Measurements from ENCODE around the gene LLCFC1.

The LLCFC1 gene

DNA sequence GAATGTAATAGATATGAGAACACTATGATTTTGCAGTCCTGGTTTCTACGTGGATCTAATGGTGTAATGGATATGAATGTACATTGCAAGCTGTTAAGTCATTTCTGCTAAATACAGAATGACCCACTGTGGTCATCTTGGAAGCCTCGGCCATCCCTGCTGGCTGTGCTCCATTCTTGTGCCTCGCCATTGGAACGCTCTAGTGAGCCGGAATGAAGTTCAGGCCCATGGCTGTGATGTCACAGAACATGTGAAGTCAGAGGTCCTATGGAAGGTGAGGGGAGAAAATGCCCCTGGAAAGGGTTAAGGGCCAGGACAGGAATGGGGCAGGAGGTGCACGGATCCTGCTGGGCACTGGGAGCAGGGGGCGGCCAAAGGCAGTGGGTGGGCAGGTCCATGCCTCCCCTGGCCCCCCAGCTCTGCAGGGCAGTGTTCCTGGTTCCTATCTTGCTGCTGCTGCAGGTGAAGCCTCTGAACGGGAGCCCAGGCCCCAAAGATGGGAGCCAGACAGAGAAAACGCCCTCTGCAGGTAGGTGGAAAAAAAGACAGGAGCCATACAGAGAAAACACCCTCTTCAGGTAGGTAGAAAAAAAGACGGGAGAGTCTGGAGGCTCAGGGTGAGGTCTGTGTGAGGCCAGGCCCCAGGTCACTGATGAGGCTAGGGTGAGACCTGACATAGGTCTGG is at the start of gene LLCFC1:
Gene LLCFC1, plus strand, starts transcription at position 259 of the 685 bp plus-strand sequence. Its CDS starts 138 bp downstream, at position 397.
- DNase-seq (ENCODE audit: low spot score) = no peak

DNA sequence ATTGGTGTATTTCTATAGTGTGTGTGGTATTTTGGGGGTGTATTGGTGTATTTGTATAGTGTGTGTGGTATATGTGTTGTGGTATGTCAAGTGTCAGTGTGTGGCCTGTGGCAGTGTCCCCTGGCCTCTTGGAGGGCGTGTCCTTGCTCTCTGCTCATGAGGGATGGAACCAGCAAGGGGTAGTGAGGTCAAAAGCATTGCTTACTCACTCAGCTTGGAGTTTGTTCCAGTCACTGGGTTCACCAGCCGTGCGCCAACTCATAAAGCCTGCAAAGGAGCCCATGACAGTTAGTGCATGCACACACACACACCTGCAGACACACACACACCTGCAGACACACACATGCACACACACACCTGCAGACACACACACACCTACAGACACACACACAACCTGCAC is 49.5 kb upstream of the LLCFC1 start:
- no peak for DNase-seq (ENCODE audit: low spot score)

DNA sequence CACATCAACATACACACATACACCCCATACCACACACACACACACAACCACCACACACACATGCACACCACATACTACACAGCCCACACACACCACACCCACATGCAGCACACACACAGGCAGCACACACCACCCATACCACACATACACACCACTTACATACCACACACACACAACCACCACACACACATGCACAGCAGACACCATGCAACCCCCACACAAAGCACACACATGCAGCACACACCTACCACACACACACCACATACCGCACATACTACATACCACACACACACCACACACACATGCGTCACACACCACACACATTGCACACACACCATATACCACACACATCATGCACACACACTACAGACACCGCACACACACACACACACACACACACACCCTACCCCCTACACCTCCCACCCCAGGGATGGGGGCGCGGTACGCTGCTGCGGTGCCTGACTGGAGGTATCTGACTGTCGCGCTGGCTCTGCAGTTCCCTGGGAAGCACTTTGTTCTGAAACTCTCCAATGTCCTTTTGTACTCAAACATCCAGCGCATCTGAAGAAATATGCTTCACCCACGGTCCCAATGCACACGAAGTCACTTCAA is 48.3 kb upstream of the LLCFC1 start:
- no peak for DNase-seq (ENCODE audit: low spot score)

DNA sequence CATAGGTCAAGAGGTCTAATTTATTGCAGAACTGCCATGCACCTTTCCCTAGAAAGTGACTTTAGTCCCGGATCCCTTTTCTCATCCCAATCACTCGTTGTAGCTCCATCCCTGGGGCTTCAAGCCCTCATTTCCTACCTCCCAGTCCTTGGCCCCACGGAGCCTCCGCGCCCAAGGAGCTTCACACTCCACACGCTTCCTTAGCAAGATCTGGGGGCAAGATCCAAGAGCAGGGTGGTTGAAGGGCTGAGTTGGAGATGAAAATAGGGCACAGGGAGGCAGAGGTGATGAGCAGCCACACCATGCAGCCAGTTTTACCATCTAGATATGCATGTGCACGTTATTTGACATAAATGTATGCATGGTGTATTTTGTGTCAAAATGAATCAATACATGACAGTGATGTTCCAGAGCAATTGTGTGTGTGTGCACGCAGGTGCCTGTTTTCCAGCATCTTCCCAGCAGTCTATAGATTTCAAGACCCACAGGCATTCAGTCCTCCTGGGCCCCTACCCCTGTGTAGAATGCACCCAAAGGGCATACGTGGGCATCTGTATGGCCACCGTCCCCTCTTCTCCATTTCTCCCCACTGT is 47.7 kb upstream of the LLCFC1 start:
- DNase-seq (ENCODE audit: low spot score) = no peak

DNA sequence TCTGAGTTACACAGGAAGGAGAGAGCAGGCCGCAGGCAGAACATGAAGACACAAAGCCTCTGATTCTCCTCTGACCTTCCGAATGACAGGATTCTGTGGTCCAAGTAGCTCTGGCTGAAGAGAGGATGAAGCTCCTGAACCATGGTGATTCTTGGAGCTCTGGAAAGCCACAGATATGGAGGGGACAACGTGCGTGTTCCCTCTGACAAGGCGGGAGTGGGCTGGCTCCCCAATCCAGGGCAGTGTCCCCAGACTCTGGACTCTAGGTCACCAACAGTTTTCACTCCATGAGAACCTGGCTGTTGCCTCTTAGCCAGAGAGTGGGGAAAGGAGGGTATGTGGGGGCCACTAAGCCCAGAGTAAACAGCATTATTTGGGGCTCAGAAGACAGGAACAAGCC is 46.3 kb upstream of the LLCFC1 start:
- DNase-seq (ENCODE audit: low spot score) = no peak

DNA sequence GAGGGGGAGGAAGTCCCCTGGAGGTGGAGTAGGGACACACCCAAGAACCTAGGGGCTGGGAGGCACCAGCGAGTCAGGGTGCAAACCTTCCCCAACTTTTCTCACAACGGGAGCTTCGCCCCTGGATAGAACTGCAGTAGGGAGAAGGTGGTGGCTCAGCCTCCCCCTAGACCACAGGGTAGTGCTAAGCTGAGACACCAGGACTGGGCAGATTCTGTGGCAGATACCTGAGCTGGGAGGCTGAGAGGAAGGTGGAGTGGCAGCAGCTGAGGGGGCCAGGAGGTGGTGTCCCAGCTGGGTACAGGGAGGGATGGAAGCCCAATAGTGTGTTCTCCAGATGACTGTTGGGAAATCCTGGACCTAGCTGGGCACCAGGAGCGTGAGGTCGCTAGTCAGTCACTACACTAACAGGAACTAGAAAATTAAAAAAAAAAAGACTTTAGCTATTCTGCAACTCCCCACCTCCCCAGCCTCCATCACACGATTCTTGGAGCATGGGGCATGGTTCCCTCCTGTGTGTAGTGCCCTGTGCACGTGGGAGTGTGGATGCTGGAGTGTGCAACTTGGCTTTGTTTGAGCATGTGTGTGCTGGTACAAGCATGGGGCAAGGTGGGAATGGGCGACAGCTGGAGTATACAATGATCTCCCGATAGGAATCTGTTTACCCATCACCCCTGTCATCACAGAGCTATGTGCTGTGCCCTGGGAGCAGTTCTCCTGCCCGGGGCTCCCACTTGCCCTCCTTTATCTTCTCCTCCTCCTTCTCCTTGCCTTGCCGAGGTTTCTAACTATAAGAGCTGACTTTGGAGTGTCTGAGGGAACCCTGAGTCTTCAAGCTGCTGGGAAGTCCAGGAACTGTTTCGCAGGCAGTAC is 44.9 kb upstream of the LLCFC1 start:
- DNase-seq (ENCODE audit: low spot score) = no peak

DNA sequence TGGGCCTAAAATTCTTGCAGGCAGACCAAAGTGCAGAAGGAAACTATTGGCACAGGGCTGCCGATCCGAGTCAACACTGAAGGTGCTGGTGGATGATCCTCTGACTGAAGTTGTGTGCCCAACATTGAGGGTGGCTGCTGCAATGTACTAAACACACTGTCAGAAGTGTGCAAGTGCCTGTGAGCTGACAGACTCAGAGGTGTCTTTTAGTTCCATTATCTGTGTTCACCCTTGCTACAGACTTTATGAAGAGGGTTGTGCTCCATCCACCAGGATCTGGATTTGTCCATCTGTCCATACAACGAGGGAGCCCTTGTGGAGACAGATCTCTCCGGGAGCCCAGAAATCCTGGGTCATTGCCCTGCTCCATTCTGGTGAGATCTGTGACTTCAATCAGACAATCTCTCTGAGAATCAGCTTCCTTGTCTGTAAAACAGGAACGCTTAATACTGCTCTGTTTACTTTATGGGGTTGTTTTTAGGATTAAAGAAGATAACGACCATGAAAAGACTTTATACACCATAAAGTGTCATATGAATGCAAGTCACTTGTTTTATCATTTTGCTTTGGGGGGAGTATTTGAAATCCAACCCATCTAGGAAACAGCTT is 44.2 kb upstream of the LLCFC1 start:
- no peak for DNase-seq (ENCODE audit: low spot score)

DNA sequence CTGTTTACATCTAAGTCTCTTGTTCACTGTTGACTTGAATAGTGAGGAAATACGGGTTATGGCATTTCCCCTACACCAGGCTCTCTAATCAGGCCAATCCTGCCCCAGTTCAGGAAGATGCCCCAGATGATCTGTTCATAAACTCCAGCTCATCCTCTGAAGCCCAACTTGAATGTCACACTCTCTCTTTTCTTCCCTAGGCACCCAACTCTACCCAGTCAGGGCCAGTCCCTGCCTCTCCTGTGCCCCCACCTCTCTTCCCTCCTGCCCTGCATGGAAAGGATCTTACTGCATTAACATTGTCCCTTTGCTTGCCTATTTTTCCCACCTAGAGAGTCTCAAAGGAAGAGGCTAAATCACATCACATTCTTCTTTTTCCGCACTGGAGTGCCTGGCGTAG is 43.1 kb upstream of the LLCFC1 start:
- no peak for DNase-seq (ENCODE audit: low spot score)

DNA sequence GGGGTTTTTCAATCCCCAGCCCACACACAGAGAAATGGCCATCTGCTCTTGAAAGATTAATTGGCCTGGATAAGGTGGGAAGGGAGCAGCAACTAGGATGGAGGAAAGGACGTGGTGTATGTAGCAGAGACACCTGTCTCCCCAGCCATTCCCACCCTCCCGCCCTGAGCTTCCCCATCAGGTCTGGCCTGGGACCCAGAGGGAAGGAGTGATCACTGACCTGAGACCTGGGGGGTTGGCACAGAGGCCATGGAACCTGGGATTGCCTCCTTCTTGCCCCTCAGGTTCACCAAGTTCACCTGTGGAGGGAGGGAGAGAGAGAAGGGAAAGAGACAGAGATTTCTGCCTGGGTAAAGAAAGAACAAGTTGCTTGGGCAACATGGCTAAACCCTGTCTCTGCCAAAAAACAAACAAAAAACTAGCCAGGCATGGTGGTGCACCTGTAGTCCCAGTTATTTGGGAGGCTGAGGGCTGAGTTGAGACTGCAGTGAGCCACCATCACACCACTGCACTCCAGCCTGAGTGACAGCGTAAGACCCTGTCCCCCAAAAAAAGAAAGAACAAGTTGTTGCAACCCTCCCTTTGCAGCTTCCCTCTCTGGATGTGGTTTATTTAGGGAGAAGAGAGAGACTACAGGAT is 42.4 kb upstream of the LLCFC1 start:
- no peak for DNase-seq (ENCODE audit: low spot score)

DNA sequence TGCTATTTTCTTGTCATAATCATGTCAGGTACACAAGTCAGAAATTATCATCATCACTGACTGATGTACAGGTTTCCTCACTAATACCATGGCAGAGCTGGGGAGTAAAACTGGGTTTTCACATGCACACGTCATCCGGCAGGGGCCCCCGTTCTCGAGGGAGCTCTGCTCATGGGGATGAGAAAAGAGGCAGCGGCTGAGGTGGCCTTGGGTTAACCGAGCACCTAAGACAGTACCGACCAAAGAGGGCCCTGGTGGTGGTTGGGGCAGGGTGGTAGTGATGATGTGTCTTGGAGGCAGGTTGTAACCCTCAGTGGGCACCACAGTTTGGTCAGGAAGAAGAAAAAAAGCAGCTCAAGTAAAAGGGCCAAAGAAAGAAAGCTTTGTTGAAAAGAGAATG is 41.6 kb upstream of the LLCFC1 start:
- no peak for DNase-seq (ENCODE audit: low spot score)

DNA sequence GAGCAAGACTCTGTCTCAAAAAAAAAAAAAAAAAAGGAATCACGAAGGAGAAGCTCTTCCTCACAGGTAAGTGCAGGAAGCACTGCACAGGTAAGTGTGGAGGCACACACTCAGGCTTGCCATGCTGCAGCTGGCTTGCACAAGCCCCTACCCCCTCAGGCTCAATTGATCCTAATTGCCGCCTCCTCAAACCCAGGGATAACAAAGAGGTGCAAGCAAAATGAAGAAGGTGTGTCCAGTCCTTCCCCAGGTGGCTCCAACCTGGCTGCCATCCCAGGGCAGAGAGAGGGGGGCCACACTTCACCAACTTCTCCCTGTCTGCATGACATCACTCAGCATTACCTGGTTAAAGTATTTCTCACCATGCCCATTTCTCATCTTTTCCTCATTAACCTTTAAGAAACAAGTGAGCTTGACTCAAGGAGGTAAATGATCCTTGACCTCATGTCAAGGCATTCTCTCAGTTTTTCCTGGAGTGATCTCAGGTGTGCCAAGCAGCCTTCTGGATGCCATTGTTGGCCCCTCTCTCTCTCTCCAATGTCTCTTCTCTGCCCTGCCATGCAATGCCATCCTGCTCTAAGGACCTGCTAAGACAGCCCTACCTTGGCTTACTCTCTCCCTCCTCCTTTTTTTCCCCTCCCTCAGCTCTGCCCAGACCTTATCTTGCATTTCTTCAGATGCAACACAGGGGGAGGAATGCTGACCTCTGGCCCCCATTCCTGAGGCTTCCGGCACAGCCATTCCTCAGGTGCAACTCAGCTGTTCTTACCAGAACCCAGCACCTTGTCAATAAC is 40.7 kb upstream of the LLCFC1 start:
- no peak for DNase-seq (ENCODE audit: low spot score)

DNA sequence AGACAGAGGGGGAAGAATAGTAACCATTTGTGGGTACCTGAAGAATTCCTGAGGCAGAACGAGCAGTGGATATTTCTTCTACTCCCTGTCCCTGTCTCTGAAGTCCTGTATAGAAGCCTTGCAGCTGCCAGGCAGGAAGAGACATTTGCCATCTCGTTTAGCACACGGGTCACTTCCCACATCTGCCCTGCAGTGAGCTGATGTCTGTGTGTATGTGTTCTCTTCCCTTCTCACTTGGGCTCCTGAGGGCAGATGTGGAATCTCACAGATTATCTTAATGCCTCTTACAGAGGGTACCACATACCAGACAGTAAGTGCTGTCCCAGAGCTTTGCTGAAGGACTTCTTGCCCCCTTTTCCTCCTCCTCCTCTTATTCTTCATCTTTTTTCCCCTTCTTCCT is 39.6 kb upstream of the LLCFC1 start:
- no peak for DNase-seq (ENCODE audit: low spot score)

DNA sequence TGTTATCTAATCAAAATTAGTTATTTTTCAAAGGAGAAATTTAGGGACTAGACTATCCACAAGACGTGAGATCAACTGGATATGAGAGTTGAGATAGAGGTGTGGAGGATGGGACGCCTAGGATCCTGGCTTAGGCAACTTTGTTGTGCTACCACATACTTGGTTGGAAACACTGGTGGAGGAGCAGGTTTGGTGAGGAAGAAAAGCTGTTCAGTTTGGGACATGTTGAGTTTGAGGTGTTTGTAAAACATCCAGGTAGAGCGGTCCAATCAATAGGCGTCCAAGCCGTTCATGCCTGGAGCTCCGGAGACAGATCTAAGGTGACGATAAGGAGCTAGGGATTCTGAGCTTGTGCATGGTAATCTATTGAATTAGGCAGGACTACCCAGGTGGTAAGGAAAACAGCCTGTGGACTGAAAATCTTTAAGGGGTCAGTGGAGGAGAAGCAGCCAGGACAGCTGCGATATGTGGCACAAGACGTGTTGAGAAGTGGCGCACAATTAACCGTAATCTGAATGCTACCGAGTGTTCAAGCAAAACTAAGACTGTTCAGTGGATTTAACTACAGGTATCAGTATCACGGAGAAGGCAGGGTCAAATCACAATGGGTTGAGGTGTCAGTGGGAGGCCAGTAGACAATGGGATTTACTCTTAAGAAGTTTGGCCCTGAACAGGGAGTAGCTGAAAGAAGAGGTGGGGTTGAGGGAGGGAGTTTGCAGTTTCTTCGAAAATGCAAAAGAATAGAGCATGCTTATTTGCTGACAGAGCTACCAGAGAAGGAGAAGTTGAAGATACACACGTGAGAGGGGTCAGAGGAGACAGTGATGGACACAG is 37.6 kb upstream of the LLCFC1 start:
- no peak for DNase-seq (ENCODE audit: low spot score)

DNA sequence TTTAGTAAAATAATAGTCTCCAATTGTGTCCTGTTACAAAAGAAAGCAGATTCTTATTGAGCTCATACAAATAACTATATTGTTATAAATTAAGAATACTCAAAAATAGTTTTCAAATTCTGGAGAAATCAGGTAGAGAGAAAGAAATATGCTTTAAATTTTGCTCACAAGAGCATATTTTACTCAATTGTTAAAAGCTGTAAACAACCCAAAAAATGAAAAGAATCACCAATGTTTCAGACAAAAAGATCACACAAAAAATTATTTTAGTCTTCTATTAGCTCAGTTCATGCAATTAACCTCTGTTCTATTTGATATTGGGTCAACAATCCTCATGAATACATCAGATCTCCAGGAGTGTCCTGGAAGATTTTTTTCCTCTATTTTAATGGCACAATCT is 35.2 kb upstream of the LLCFC1 start:
- no peak for DNase-seq (ENCODE audit: low spot score)

DNA sequence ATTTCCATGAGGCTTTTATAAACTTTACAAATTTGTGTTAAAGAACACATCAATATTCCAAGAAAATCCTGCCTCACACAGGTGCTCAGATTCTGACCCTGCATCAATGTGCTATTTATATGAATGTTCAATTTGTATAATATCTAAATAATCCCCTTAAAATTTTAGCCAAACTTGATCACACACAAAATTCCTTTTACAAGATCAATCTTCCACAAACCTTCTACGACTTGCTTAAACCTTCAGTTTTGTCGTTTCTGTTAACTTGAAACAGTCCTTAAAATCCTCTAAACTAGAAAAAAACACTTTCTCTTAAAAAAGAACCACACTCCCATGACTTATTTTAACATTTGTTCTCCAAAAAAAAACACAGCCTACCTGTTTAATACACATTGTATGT is 33.5 kb upstream of the LLCFC1 start:
- DNase-seq (ENCODE audit: low spot score) = no peak

DNA sequence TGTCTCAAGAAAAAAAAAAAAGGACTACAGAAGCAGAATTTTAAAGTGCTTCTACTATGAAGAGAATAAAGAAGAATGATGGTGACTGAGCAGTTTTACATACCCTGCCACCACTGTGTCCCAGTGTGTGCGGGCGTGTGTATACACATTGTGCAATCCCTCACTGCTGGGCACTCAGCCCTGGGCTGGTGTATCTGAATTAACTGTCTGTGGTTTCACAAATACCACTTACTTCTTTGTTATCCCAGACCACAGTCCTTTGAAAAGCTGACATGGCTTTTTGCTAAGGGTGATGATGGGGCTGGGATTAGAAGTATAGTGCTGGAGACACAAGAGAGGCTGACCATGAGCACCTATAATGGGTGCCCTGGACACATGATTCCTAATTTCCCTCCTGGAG is 32.6 kb upstream of the LLCFC1 start:
- no peak for DNase-seq (ENCODE audit: low spot score)

DNA sequence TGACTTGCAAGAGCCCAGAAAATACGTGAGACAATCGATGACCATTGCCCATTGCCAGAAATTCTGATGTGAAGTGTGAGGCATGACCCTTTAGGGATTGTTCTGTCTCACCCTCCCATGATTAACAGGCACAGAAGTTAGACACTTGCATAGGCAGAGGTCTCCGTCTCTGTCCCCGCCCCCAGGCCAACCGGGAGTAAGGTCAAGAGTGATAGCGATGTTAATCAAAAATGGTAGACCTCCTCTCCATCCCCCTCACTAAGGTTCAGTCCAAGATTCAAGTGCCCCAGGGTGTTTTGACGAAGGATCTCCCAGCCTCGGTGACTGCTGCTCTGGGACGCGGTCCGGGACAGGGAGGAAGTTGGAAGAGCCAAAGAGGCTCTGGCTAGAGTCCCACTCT is 31.0 kb upstream of the LLCFC1 start:
- no peak for DNase-seq (ENCODE audit: low spot score)

DNA sequence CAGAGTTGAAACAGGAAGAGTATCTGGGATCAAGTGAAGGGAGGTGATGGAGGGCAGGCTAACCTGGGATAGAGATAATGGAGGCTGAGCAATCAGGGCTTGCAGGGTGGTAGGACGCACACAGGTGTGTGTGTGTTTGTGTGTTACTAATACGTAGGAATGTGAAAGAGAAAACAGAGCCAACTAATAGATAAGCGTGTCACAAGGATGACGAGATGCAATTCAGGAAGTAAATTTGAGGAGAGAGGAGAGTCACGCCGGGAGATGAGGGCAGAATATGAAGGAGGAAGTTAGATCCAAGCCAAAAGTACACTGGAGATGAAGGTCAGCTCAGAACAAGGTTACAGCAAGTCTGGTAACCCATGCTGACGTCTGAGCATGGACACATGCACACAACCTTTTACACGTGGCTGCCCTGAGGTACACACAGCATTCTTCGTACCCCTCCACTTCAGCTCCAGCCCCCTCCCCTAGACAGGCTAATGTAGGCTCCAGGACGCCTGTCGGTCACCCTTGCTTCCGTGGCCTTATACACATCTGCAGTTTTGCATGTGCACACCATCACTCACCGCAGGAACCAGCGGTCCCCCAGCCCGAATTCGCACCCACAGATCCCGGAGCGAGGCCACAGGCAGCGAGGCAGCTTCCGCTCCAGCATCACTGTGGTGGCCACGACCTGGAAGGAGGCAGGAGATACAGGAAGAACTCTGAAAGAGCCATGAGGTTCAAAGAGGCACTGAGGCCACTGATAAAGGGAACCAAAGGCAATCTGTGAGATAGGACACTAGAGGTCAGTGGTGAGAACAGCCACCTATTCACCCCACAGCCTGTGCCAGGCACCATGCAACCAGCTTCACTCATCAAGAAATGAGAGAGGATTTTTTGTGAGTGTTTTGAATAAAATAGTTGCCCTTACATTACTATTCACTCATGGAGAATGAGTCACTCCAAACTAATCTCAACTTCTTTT is 30.1 kb upstream of the LLCFC1 start:
- no peak for DNase-seq (ENCODE audit: low spot score)

DNA sequence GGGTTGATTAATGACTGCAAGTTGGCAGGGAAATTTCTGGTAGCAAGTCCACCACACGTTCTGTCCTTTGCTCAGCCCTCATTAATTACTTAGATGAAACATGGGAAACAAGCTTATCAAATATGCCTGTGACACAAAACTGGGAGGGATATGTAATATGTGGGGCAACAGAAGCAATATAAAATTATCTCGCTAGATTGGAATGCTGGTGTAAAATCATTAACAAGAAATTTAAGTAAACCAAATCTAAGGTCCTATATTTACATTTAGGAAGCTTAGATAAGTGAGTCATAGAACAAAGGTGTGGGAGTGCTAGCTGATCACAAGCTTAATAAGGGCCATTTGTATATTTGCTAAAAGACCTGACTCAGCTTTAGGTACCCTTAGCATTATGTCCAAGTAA is 29.3 kb upstream of the LLCFC1 start:
- no peak for DNase-seq (ENCODE audit: low spot score)

Data from CD4-positive, alpha-beta T cell treated with Interleukin-6 at 100 ng/mL for 8 hours (primary cell).